Breast epithelium (tissue), 3 donors: ENCODE results near the gene ADARB2.

ENCODE experiments used
- CTCF ChIP-seq, 3 donors: fragments of 450-650 bp; IDR thresholded peaks; one replicate each; pipeline ENCODE4 v1.5.1; 2016 to 2017; ENCODE audit warnings: antibody characterized with exemption in 3 of 3, mild to moderate bottlenecking in 3 of 3, moderate library complexity in 3 of 3
- POLR2A ChIP-seq: fragments of 450-650 bp; IDR thresholded peaks from one replicate; pipeline ENCODE4 v1.6.1; 2016; ENCODE audit warnings: antibody characterized with exemption, mild to moderate bottlenecking, moderate library complexity
- POLR2AphosphoS5 ChIP-seq, 3 donors: sonication (generic); formaldehyde crosslinking; IDR thresholded peaks; one replicate each; pipeline ENCODE4 v1.6.1; 2017; ENCODE audit warnings: antibody characterized with exemption in 3 of 3

- no peak for TF ChIP-seq POLR2AphosphoS5 (IDR thresholded peaks at IDR 0.05)
- no peak for TF ChIP-seq POLR2A
- TF ChIP-seq CTCF (IDR thresholded peaks at IDR 0.05), result no peak
Observed at GRCh38 chr10:1308962-1309616, 428.2 kb downstream of the ADARB2 start.
